Smooth muscle cell of bladder (primary cell): ENCODE results near the gene CNOT3. TPM values are rescaled to one million over a fixed set of nuclear protein-coding genes. Genes with fewer than 3 reads are reported as not detected.

ENCODE experiments used
- total RNA-seq: library from RNA; depleted of rRNA; stranded (reverse); fragments of >200 nt; gene quantifications from 2 replicates; pipeline ENCODE4 v1.2.3, GENCODE V29; 2014

Gene CNOT3
- total RNA-seq, result 5.3 and 6.5 TPM in 2 replicates

GRCh38 chr19:54137699-54138488 is at the start of gene CNOT3:
Gene CNOT3 (plus strand): TSS chr19:54137762. CDS start chr19:54142979, 5,217 bp downstream.

GRCh38 chr19:54100561-54100960 is 37.0 kb upstream of the CNOT3 start, which contains the start of gene OSCAR:
Gene OSCAR (minus strand): TSS chr19:54100803. CDS start chr19:54100792, 11 bp downstream.

DNA sequence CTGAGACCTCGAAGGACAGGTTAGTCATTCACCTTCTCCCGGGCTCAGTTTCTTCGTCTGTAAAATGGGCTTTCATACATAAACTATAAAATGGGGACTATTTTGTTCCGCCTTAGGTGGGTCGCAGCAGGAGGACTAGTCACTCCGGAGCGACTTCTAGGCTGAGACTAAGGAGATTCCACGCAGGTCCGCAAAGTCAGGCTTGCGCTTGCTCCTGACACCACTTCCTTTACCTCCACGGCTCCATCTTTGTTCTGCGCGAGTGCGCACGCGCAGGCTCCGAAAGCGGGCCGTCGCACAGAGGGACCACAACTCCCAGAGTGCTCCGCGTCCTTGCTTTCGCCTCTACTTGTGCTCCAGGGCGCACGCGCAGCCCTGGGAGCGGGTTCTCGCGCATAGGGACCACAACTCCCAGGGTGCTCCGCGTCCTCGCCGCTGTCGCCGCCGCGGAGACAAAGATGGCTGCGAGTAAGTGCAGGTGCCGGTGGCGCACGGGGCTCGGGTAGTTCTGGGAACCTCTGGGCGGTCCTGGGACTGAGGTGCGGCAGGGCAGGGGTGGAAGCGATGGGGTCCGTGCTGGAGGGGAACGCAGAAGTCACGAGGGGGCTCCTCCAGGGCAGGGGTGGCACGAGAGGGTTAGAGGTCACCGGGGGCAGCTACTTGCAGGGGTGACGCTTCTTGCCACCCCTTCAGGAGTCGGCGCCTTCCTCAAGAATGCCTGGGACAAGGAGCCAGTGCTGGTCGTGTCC is 35.0 kb upstream of the CNOT3 start, which contains the start of gene NDUFA3:
Gene NDUFA3, plus strand, starts transcription at position 435 of the 749 bp plus-strand sequence. Its CDS starts 24 bp downstream, at position 459.

GRCh38 chr19:54115109-54116063 is 22.2 kb upstream of the CNOT3 start, which contains the start of the genes PRPF31 and TFPT:
Gene PRPF31 (plus strand): TSS chr19:54115754. CDS start chr19:54118279, 2,525 bp downstream.
Gene TFPT (minus strand): TSS chr19:54115657. CDS start chr19:54115269, 388 bp downstream.

GRCh38 chr19:54159352-54160181 is 22.0 kb downstream of the CNOT3 start, which contains the start of gene LENG1:
Gene LENG1 (minus strand): TSS chr19:54159721. CDS start chr19:54159695, 26 bp downstream.

GRCh38 chr19:54172471-54173358 is 35.2 kb downstream of the CNOT3 start, which contains the start of gene TMC4:
Gene TMC4 (minus strand): TSS chr19:54173160. CDS start chr19:54173117, 43 bp downstream.

GRCh38 chr19:54189145-54189734 is 51.7 kb downstream of the CNOT3 start, which contains the start of gene MBOAT7:
Gene MBOAT7 (minus strand): TSS chr19:54189580. CDS start chr19:54188508, 1,072 bp downstream.

GRCh38 chr19:54191011-54191810 is 53.6 kb downstream of the CNOT3 start, which contains the start of gene TSEN34:
Gene TSEN34 (plus strand): TSS chr19:54191308. CDS start chr19:54191365, 57 bp downstream.

Other genes starting within 250 kb of the CNOT3 start
- 1.3 and 1.6 TPM in 2 replicates for gene CACNG7, start 228.5 kb upstream of the CNOT3 start, total RNA-seq
- gene CACNG8, start 174.8 kb upstream of the CNOT3 start, total RNA-seq, result 0.37 and 0.43 TPM in 2 replicates
- 0.83 and 2.3 TPM in 2 replicates for gene CACNG6, start 146.1 kb upstream of the CNOT3 start, total RNA-seq
- not detected in 2 replicates for gene VSTM1, start 73.9 kb upstream of the CNOT3 start, total RNA-seq
- not detected in 2 replicates for gene TARM1, start 56.4 kb upstream of the CNOT3 start, total RNA-seq
- 0.14 and 0.18 TPM in 2 replicates for gene OSCAR, start 37.0 kb upstream of the CNOT3 start, total RNA-seq
- 17.9 and 22.8 TPM in 2 replicates for gene NDUFA3, start 34.9 kb upstream of the CNOT3 start, total RNA-seq
- gene TFPT, start 22.1 kb upstream of the CNOT3 start, total RNA-seq, result 18.5 and 19.3 TPM in 2 replicates
- gene PRPF31, start 22.0 kb upstream of the CNOT3 start, total RNA-seq, result 51.0 and 53.5 TPM in 2 replicates
- gene LENG1, start 22.0 kb downstream of the CNOT3 start, total RNA-seq, result 6.5 and 7.2 TPM in 2 replicates
- 0.09 and 0.28 TPM in 2 replicates for gene TMC4, start 35.4 kb downstream of the CNOT3 start, total RNA-seq
- gene MBOAT7, start 51.8 kb downstream of the CNOT3 start, total RNA-seq, result 24.7 and 36.4 TPM in 2 replicates
- gene TSEN34, start 53.5 kb downstream of the CNOT3 start, total RNA-seq, result 47.4 and 53.6 TPM in 2 replicates
- gene RPS9, start 63.1 kb downstream of the CNOT3 start, total RNA-seq, result 3,148 and 3,177 TPM in 2 replicates
- gene LILRB3, start 85.2 kb downstream of the CNOT3 start, total RNA-seq, result not detected in 2 replicates
- gene LILRA6, start 105.0 kb downstream of the CNOT3 start, total RNA-seq, result not detected in 2 replicates
- not detected in 2 replicates for gene LILRB5, start 119.5 kb downstream of the CNOT3 start, total RNA-seq
- not detected in 2 replicates for gene LILRB2, start 143.3 kb downstream of the CNOT3 start, total RNA-seq
- gene LILRA5, start 175.4 kb downstream of the CNOT3 start, total RNA-seq, result not detected in 2 replicates
- gene LILRA4, start 201.4 kb downstream of the CNOT3 start, total RNA-seq, result not detected in 2 replicates
- not detected in 2 replicates for gene LAIR1, start 227.2 kb downstream of the CNOT3 start, total RNA-seq